Large intestine (tissue), 3 donors: ENCODE data around the gene GH1. TPM values are rescaled to one million over a fixed set of nuclear protein-coding genes. Genes with fewer than 3 reads are reported as not detected.
A peak's percentile ranks its signal among the peaks of the same experiment; 100 is the strongest.
"Not testable (repeated sequence)": the region's sequence is repeated elsewhere in the genome, so short reads cannot be mapped to it uniquely, and the experiment has no call there.

Source experiments
- DNase-seq, 2 donors: peaks; one replicate each; pipeline versions ENCODE4 v3.0.0 to v3.0.0-alpha.2; 2013
- H3K27ac ChIP-seq: one replicate; pipeline ENCODE4 v1.5.1; 2013; ENCODE audit warnings: low read length
- H3K27me3 ChIP-seq: 2 replicates; pipeline ENCODE4 v1.6.1; 2013; ENCODE audit warnings: low read length; ENCODE audit not compliant: control insufficient read depth, insufficient read depth
- H3K36me3 ChIP-seq: 2 replicates; pipeline ENCODE4 v1.6.1; 2013; ENCODE audit warnings: low read length; ENCODE audit not compliant: control insufficient read depth, insufficient read depth
- H3K4me1 ChIP-seq: one replicate; pipeline ENCODE4 v1.6.1; 2013; ENCODE audit warnings: low read length; ENCODE audit not compliant: control insufficient read depth, insufficient read depth
- H3K4me3 ChIP-seq: one replicate; pipeline ENCODE4 v1.5.1; 2013; ENCODE audit warnings: low read length
- H3K9me3 ChIP-seq: one replicate; pipeline ENCODE4 v1.6.1; 2013; ENCODE audit warnings: mild to moderate bottlenecking, low read depth, low read length, moderate library complexity; ENCODE audit not compliant: control insufficient read depth
- WGBS: methylation state at CpG from one replicate; pipeline ENCODE4 v1.1.5; 2013; ENCODE audit warnings: low lambda C conversion rate; ENCODE audit not compliant: insufficient coverage; 5-methylcytosine and 5-hydroxymethylcytosine counted together
- polyA plus RNA-seq: library from polyadenylated mRNA; unstranded; fragments of 120-200 nt; gene quantifications from one replicate; pipeline ENCODE4 v1.2.1, GENCODE V29; 2013

The GH1 gene
- polyA plus RNA-seq, 1 donor, result not detected

DNA sequence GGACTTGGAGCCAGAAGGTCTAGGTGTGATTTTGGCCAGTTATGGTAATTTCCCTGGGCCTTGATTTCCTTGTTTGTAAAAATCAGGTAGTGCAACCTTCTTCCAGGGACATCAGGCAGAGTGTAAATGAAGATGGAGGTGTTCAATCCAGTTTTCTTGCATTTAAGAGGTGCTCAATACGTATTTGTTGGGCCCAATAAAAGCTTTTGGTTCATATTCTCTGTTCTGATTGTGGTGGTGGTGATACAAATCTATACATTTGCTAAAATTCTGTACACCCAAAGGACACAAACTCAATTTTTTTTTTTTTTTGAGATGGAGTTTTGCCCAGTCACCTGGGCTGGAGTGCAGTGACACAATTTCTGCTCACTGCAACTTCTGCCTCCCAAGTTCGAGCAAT, 7.5 kb upstream of the GH1 start:
- Histone ChIP-seq H3K9me3 (no peaks in the 10 kb centered on the region), H3K4me1 (no peaks in the 10 kb centered on the region), H3K27ac (no peak overlapping the region), H3K36me3 (no peaks in the 10 kb centered on the region), H3K4me3 (no peak overlapping the region), H3K27me3 (no peaks in the 10 kb centered on the region)
- no CpG with 5 or more reads among the region's 2 CpGs for WGBS
- no peak for DNase-seq

DNA sequence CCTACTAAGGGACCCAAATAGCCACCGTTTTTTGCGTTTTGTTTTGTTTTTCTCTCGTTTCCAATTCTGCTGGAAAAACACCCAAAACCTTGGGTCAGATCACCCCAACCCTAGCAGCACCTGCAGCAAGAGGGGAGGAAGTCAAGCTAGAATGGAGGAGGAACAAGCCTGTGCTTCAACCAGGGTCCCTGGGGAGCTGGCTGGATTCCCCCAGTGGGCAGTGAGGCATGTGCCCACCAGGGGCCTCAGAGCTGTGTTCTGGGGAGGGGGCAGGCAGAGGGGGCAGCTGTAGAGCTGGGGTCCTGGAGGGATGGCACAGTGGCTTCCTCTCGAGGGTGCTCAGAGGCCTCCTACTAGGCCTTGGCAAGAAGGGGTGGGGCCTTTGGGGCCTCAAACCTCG, 7.0 kb upstream of the GH1 start:
- Histone ChIP-seq H3K27me3 (no peaks in the 10 kb centered on the region), H3K27ac (no peak overlapping the region), H3K4me1 (no peaks in the 10 kb centered on the region), H3K4me3 (no peak overlapping the region), H3K9me3 (no peaks in the 10 kb centered on the region), H3K36me3 (no peaks in the 10 kb centered on the region)
- DNase-seq, result no peak
- no CpG with 5 or more reads among the region's 5 CpGs for WGBS

DNA sequence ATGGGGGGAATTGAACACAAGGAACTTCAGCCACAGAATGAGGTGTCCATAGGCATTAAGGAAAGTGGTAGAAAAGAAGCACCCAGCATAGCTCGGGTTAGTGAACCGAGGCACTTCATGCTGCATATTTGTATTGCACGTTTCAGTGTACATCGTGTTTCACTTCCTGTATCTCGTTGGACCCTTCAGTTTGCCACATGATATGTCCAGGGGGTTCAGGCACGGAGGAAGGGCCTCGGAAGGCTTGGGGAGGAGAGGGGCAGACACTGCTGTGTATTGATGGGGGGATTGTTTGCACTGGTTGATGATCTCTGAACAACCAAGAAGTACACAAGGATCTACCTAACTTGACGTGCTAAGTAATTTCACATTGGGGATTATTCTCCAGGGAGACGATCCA, 3.8 kb upstream of the GH1 start:
- H3K36me3 ChIP-seq, H3K27ac ChIP-seq, H3K27me3 ChIP-seq, DNase-seq, H3K4me3 ChIP-seq, H3K4me1 ChIP-seq, H3K9me3 ChIP-seq: not testable (repeated sequence)
- no CpG with 5 or more reads among the region's 9 CpGs for WGBS

DNA sequence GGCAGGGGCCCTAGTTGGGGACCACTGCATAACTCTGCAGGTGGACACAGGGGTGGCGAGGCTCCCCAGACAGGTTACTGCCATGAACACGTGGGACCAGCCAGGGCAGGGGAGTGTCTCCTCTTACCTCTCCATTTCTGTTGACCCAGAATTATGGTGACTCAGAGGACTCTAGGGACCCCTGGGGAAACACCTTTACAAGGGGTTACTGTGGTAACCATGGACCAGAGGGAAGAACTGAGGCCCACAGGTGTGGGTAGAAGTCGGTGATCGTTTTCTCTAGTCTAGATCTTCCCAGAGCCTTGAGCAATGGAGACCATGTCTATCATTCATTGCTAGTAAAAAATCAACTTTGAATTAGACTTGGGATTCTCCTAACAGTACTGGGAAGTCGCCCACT, 2.1 kb upstream of the GH1 start:
- not testable (repeated sequence) for H3K27ac ChIP-seq, DNase-seq

DNA sequence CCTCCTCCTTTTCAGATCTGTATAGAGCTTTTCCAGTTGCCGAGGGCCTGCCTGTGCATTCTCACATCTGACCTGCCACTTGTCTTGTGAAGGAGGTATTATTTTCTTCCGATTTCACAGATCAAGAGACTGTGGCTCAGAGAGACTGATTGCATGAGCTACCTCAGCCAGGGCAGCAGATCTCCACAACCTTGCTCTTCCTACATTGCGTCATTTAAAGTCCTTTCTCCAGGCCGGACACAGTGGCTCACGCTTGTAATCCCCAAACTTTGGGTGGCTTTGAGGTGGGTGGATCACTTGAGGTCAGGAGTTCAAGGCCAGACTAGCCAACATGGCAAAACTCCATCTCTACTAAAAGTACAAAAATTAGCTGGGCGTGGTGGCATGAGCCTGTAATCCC, 1.4 kb upstream of the GH1 start:
- not testable (repeated sequence) for H3K27ac ChIP-seq, H3K4me3 ChIP-seq, H3K36me3 ChIP-seq, H3K27me3 ChIP-seq, DNase-seq, H3K4me1 ChIP-seq, H3K9me3 ChIP-seq
- no CpG with 5 or more reads among the region's 6 CpGs for WGBS

More for the DNA sequence above, 2.1 kb upstream of the GH1 start:
- H3K27me3 ChIP-seq, H3K9me3 ChIP-seq, H3K36me3 ChIP-seq, H3K4me3 ChIP-seq, H3K4me1 ChIP-seq: not testable (repeated sequence)
- no CpG with 5 or more reads among the region's 5 CpGs for WGBS

DNA sequence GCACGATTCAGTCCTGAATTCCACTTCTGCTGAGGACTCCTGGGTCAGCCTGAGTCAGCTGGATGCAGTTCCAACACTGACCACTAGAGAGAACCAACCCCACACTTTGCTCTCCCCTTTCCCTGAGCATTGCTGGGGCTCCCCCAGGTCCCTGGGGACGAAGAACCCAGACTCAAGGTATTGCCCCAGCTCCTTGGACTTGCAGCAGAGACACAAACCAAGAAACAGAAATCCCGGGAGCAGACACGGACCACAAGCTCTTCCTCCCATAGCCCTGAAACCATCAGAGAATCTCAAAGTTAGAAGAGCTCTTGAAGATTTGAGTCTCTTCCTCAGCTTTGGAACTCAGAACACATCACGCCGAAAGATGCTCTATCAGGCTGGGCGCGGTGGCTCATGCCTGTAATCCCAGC, 678 bp upstream of the GH1 start:
- no peaks in the 10 kb centered on the region for H3K4me1 ChIP-seq
- no peaks in the 10 kb centered on the region for H3K9me3 ChIP-seq
- no peaks in the 10 kb centered on the region for H3K36me3 ChIP-seq
- H3K27ac ChIP-seq, result no peak overlapping the region
- no CpG with 5 or more reads among the region's 8 CpGs for WGBS
- peaks cover 4% of the 10 kb centered on the region for H3K27me3 ChIP-seq
- H3K4me3 ChIP-seq, result no peak overlapping the region
- peak; percentile 40 to 44 for DNase-seq

DNA sequence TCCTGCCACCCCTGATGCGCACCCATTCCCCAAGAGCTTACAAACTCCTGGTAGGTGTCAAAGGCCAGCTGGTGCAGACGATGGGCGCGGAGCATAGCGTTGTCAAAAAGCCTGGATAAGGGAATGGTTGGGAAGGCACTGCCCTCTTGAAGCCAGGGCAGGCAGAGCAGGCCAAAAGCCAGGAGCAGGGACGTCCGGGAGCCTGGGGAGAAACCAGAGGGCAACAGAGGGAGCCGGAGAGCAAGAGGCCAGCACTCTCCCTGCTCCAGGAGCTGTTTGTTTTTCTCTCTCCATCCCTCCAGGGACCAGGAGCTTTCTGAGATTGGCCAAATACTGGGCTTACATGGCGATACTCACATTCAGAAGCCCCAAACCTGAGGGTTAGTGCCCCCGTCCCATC, 334 bp downstream of the GH1 start:
- Histone ChIP-seq H3K27ac (no peak overlapping the region), H3K9me3 (no peaks in the 10 kb centered on the region), H3K4me3 (no peak overlapping the region), H3K27me3 (peaks cover 4% of the 10 kb centered on the region), H3K4me1 (no peaks in the 10 kb centered on the region), H3K36me3 (no peaks in the 10 kb centered on the region)
- no peak for DNase-seq
- no CpG with 5 or more reads among the region's 10 CpGs for WGBS

DNA sequence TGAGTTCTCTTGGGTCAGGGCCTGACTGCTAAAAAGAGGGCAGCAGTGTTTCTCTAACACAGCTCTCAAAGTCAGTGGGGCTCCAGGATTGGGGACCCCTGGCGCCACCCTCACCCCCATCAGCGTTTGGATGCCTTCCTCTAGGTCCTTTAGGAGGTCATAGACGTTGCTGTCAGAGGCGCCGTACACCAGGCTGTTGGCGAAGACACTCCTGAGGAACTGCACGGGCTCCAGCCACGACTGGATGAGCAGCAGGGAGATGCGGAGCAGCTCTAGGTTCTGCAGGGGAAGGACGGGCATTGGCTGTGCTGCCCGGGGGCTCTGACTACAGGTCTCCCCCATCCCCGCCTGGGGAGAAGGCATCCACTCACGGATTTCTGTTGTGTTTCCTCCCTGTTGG, 993 bp downstream of the GH1 start:
- no peak for DNase-seq
- H3K4me1 ChIP-seq, result no peaks in the 10 kb centered on the region
- no peaks in the 10 kb centered on the region for H3K36me3 ChIP-seq
- no peak overlapping the region for H3K4me3 ChIP-seq
- no peaks in the 10 kb centered on the region for H3K9me3 ChIP-seq
- H3K27ac ChIP-seq, result no peak overlapping the region
- peaks cover 4% of the 10 kb centered on the region for H3K27me3 ChIP-seq
- WGBS, result no CpG with 5 or more reads among the region's 13 CpGs

DNA sequence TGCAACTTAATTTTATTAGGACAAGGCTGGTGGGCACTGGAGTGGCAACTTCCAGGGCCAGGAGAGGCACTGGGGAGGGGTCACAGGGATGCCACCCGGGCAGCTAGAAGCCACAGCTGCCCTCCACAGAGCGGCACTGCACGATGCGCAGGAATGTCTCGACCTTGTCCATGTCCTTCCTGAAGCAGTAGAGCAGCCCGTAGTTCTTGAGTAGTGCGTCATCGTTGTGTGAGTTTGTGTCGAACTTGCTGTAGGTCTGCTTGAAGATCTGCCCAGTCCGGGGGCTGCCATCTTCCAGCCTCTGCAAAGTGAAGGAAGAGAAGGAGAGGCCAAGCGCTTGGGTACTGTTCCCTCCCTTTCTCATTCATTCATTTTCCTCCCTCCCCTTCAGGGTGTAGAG, 1.4 kb downstream of the GH1 start:
- not testable (repeated sequence) for DNase-seq, H3K4me3 ChIP-seq, H3K36me3 ChIP-seq, H3K27ac ChIP-seq, H3K9me3 ChIP-seq, H3K27me3 ChIP-seq, H3K4me1 ChIP-seq
- WGBS, result no CpG with 5 or more reads among the region's 11 CpGs

DNA sequence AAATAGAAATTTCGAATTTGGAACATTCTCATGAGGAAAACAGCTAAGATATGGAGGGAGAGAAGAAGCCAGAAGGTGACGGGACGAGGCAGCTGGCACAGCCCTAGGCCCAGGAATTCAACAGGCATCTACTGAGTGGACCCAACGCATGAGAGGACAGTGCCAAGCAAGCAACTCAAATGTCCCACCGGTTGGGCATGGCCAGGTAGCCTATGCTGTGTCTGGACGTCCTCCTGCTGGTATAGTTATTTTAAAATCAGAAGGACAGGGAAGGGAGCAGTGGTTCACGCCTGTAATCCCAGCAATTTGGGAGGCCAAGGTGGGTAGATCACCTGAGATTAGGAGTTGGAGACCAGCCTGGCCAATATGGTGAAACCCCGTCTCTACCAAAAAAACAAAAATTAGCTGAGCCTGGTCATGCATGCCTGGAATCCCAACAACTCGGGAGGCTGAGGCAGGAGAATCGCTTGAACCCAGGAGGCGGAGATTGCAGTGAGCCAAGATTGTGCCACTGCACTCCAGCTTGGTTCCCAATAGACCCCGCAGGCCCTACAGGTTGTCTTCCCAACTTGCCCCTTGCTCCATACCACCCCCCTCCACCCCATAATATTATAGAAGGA, 2.0 kb downstream of the GH1 start:
- H3K36me3 ChIP-seq, result no peaks in the 10 kb centered on the region
- no peaks in the 10 kb centered on the region for H3K9me3 ChIP-seq
- peaks cover 4% of the 10 kb centered on the region for H3K27me3 ChIP-seq
- H3K27ac ChIP-seq, result no peak overlapping the region
- DNase-seq, result no peak
- no peaks in the 10 kb centered on the region for H3K4me1 ChIP-seq
- no peak overlapping the region for H3K4me3 ChIP-seq
- 50% methylated on average over 1 of the region's 12 CpGs for WGBS

DNA sequence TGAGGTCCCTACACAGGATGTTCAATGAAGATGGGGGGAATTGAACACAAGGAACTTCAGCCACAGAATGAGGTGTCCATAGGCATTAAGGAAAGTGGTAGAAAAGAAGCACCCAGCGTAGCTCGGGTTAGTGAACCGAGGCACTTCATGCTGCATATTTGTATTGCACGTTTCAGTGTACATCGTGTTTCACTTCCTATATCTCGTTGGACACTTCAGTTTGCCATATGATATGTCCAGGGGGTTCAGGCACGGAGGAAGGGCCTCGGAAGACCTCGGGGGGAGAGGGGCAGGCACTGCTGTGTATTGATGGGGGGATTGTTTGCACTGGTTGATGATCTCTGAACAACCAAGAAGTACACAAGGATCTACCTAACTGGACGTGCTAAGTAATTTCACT, 2.9 kb downstream of the GH1 start:
- H3K9me3 ChIP-seq, H3K36me3 ChIP-seq, H3K27ac ChIP-seq, H3K4me3 ChIP-seq, H3K4me1 ChIP-seq, DNase-seq, H3K27me3 ChIP-seq: not testable (repeated sequence)
- 100% methylated on average over 1 of the region's 10 CpGs for WGBS
